PC-3 (cell line): ENCODE results near the gene SLC25A19.

Source experiments
- CTCF ChIP-seq: fragments of 300-600 bp; sonication (generic); conservative IDR thresholded peaks from 2 replicates; pipeline ENCODE4 v1.5.1; 2017; ENCODE audit warnings: antibody characterized with exemption, low read depth, mild to moderate bottlenecking, low read length
- EZH2 ChIP-seq: fragments of 300-600 bp; sonication (generic); IDR thresholded peaks from one replicate; pipeline ENCODE4 v1.6.1; 2017; ENCODE audit warnings: antibody characterized with exemption, mild to moderate bottlenecking, low read length; ENCODE audit not compliant: unreplicated experiment
- EZH2phosphoT487 ChIP-seq: fragments of 300-600 bp; sonication (generic); IDR thresholded peaks from 2 replicates; pipeline ENCODE4 v1.6.1; 2018; ENCODE audit warnings: mild to moderate bottlenecking, antibody characterized with exemption, low read length, borderline replicate concordance

- no peak for TF ChIP-seq EZH2
- no peak for TF ChIP-seq CTCF
- TF ChIP-seq EZH2phosphoT487 = no peak
These were observed 60.9 kb downstream of the SLC25A19 start for GRCh38 chr17:75228305-75228704.
